SK-N-SH (cell line): Measurements from ENCODE around the gene SNF8. TPM values are rescaled to one million over a fixed set of nuclear protein-coding genes. Genes with fewer than 3 reads are reported as not detected.

Experiments
- CHD2 ChIP-seq: fragments of 150-350 bp; IDR thresholded peaks from 2 replicates; pipeline ENCODE4 v1.6.1; 2018; ENCODE audit warnings: low read length; ENCODE audit not compliant: partially characterized antibody
- ELF1 ChIP-seq: IDR thresholded peaks from 2 replicates; pipeline ENCODE4 v1.4.0; 2012
- EP300 ChIP-seq, 2 experiments: IDR thresholded peaks; 2 replicates each; pipeline versions ENCODE4 v1.4.0 to v1.6.1; 2012; ENCODE audit warnings: borderline replicate concordance in 1 of 2, low read depth in 1 of 2, low read length in 1 of 2
- EZH2phosphoT487 ChIP-seq: fragments of 200-600 bp; sonication (generic); IDR thresholded peaks from 2 replicates; pipeline ENCODE4 v1.6.1; 2017; ENCODE audit warnings: low read depth, mixed run types, mild to moderate bottlenecking, antibody characterized with exemption, moderate library complexity, borderline replicate concordance
- FOXJ3 ChIP-seq: sonication (generic); formaldehyde crosslinking; IDR thresholded peaks from 2 replicates; pipeline ENCODE4 v1.5.1; 2020; ENCODE audit warnings: mild to moderate bottlenecking, missing genetic modification reagents
- FOXM1 ChIP-seq: IDR thresholded peaks from 2 replicates; pipeline ENCODE4 v1.4.0; 2012; ENCODE audit warnings: low read depth, mild to moderate bottlenecking
- GATA2 ChIP-seq: sonication (generic); formaldehyde crosslinking; IDR thresholded peaks from 2 replicates; pipeline ENCODE4 v1.5.0; 2020; ENCODE audit warnings: mild to moderate bottlenecking, missing genetic modification reagents
- JUND ChIP-seq: IDR thresholded peaks from 2 replicates; pipeline ENCODE4 v1.4.0; 2012
- MEF2A ChIP-seq: IDR thresholded peaks from 2 replicates; pipeline ENCODE4 v1.4.0; 2012; ENCODE audit warnings: low read depth, borderline replicate concordance
- NFIC ChIP-seq: IDR thresholded peaks from 2 replicates; pipeline ENCODE4 v1.4.0; 2012; ENCODE audit warnings: borderline replicate concordance
- NRF1 ChIP-seq: IDR thresholded peaks from 2 replicates; pipeline ENCODE4 v1.6.1; 2012; ENCODE audit warnings: low read depth, mild to moderate bottlenecking, low read length
- POLR2AphosphoS5 ChIP-seq: IDR thresholded peaks from 2 replicates; pipeline ENCODE4 v1.6.1; 2012; ENCODE audit warnings: low read depth, low read length
- RAD21 ChIP-seq: IDR thresholded peaks from 2 replicates; pipeline ENCODE4 v1.6.1; 2012; ENCODE audit warnings: mild to moderate bottlenecking, low read length
- RCOR1 ChIP-seq: fragments of 150-350 bp; IDR thresholded peaks from 2 replicates; pipeline ENCODE4 v1.6.1; 2017; ENCODE audit warnings: antibody characterized with exemption, low read length
- REST ChIP-seq: IDR thresholded peaks from 2 replicates; pipeline ENCODE4 v1.6.1; 2012; ENCODE audit warnings: mild to moderate bottlenecking, low read depth, low read length, moderate library complexity
- RXRA ChIP-seq: IDR thresholded peaks from 2 replicates; pipeline ENCODE4 v1.4.0; 2012; ENCODE audit warnings: low read depth, mild to moderate bottlenecking, borderline replicate concordance
- SIN3A ChIP-seq: IDR thresholded peaks from 2 replicates; pipeline ENCODE4 v1.6.1; 2012; ENCODE audit warnings: low read depth, mild to moderate bottlenecking, low read length, moderate library complexity, borderline replicate concordance
- SMC3 ChIP-seq: IDR thresholded peaks from 2 replicates; pipeline ENCODE4 v1.6.1; 2012; ENCODE audit warnings: low read depth, low read length, improper control_type of control experiment
- TAF1 ChIP-seq: IDR thresholded peaks from 2 replicates; pipeline ENCODE4 v1.6.1; 2012; ENCODE audit warnings: low read depth, mild to moderate bottlenecking, low read length, moderate library complexity, borderline replicate concordance
- TCF12 ChIP-seq: IDR thresholded peaks from 2 replicates; pipeline ENCODE4 v1.4.0; 2012
- TEAD4 ChIP-seq: IDR thresholded peaks from 2 replicates; pipeline ENCODE4 v1.4.0; 2012; ENCODE audit warnings: mild to moderate bottlenecking, borderline replicate concordance; ENCODE audit not compliant: insufficient read depth
- USF2 ChIP-seq: fragments of 150-350 bp; IDR thresholded peaks from 2 replicates; pipeline ENCODE4 v1.6.1; 2017; ENCODE audit warnings: antibody characterized with exemption, low read length, low read depth, borderline replicate concordance
- polyA plus RNA-seq, 3 experiments: library from polyadenylated mRNA; depleted of rRNA; stranded (reverse); fragments of >200 nt; gene quantifications; 2 replicates each; pipeline ENCODE4 v1.2.3, GENCODE V29; 2012

The SNF8 gene
- polyA plus RNA-seq, 1 of the 3 experiments (the other 2 are of a cell fraction) = 358 TPM

- no peak for TF ChIP-seq NRF1
- peak; percentile 90 for TF ChIP-seq CHD2
- no peak for TF ChIP-seq NFIC
- no peak for TF ChIP-seq SMC3
- TF ChIP-seq USF2 = no peak
- peak; percentile 77 for TF ChIP-seq FOXJ3 (CRISPR knock-in tag)
- TF ChIP-seq RXRA = no peak
- TF ChIP-seq FOXM1 = no peak
- no peak for TF ChIP-seq RCOR1
- no peak; the same call in 1 of the 2 replicates for TF ChIP-seq JUND
- no peak for TF ChIP-seq MEF2A
- TF ChIP-seq RAD21 = no peak
- TF ChIP-seq EP300 (IDR thresholded peaks at IDR 0.05; ENCODE audit: borderline replicate concordance in 1 of 2, low read depth in 1 of 2, low read length in 1 of 2) = no peak; a peak in 1 of 4 replicates
- TF ChIP-seq EZH2phosphoT487 = no peak
- TF ChIP-seq ELF1 = peak; percentile 69
- peak; percentile 98 for TF ChIP-seq POLR2AphosphoS5
- TF ChIP-seq GATA2 (CRISPR knock-in tag) = no peak
- peak; percentile 95 for TF ChIP-seq SIN3A
- TF ChIP-seq TCF12 = peak; percentile 40; the same call in 1 of the 2 replicates
- TF ChIP-seq TAF1 = peak; percentile 99
- peak; percentile 78; the same call in 1 of the 2 replicates for TF ChIP-seq REST
- no peak for TF ChIP-seq TEAD4
- TF ChIP-seq, all 33 proteins: peak for 14
Observed at GRCh38 chr17:48908047-48908843, 36.4 kb downstream of the SNF8 start, which contains the start of gene UBE2Z (continued).
